ENCODE results near the gene PHIP.

Gene PHIP

DNA sequence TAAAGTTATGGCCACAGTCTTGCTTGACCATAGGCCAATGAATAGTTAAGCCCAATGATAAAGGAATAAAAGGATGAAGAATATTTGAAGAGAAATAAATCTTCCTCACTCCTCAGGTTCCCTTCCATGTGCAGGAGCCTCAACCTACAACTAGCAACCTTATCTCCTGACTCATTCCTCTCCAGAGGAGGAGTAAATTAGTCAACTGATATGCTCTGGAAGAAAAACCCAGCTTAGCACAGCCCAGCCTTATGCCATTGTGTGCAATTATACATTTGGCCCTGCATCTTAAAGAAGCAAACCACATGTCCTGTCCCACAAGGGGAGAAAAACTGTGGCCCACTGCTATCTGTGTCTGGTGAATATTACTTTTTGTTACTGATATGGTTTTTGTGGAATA lies 82.1 kb downstream of the PHIP start:
- Histone ChIP-seq H4K20me1 (ENCODE audit: control insufficient read depth, insufficient read depth, low read depth, low read length) (no peaks in the 10 kb centered on the region), H3K4me1 (ENCODE audit: control insufficient read depth, low read length) (no peaks in the 10 kb centered on the region), H3K36me3 (ENCODE audit: control insufficient read depth, low read length) (peaks cover 91% of the 10 kb centered on the region)

DNA sequence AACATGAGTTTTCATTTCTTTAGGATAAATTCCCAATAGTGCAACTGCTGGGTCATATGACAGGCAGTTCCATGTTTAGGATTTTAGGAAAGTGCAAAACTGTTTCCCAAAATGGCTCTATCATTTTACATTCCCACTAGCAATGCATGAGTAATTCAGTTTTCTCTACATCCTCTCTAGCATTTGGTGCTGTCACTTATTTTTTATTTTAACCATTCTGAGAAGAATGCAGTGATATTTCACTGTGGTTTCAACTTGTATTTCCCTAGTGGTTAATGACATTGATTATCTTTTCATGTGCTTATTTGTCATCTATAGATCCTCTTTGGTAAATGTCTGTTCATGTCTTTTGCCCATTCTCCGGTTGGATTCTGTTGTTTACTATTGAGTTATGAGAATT lies 82.7 kb downstream of the PHIP start:
- H3K9me2 ChIP-seq (replicated peaks; ENCODE audit: control insufficient read depth, low read length), result no peaks in the 10 kb centered on the region
- no peaks in the 10 kb centered on the region for H3K27me3 ChIP-seq (ENCODE audit: control insufficient read depth, low read length)
- no peaks in the 10 kb centered on the region for H3K79me2 ChIP-seq (ENCODE audit: control insufficient read depth, low read length)
- no peak overlapping the region for H3K4me2 ChIP-seq (ENCODE audit: low read length)
- no peak overlapping the region for H3K4me3 ChIP-seq (ENCODE audit: low read length)
- no peaks in the 10 kb centered on the region for H3K4me1 ChIP-seq (ENCODE audit: control insufficient read depth, low read length)
- H3K36me3 ChIP-seq (ENCODE audit: control insufficient read depth, low read length), result peaks cover 91% of the 10 kb centered on the region
- no peaks in the 10 kb centered on the region for H3F3A ChIP-seq (ENCODE audit: control insufficient read depth, insufficient read depth)
- no peaks in the 10 kb centered on the region for H3K9me3 ChIP-seq (ENCODE audit: control insufficient read depth, insufficient read depth, low read length)
- no peaks in the 10 kb centered on the region for H4K20me1 ChIP-seq (ENCODE audit: control insufficient read depth, insufficient read depth, low read depth, low read length)
- no peak for TF ChIP-seq EZH2phosphoT487 (IDR thresholded peaks at IDR 0.05; ENCODE audit: borderline replicate concordance, low read length)
- TF ChIP-seq, protein P1, sequence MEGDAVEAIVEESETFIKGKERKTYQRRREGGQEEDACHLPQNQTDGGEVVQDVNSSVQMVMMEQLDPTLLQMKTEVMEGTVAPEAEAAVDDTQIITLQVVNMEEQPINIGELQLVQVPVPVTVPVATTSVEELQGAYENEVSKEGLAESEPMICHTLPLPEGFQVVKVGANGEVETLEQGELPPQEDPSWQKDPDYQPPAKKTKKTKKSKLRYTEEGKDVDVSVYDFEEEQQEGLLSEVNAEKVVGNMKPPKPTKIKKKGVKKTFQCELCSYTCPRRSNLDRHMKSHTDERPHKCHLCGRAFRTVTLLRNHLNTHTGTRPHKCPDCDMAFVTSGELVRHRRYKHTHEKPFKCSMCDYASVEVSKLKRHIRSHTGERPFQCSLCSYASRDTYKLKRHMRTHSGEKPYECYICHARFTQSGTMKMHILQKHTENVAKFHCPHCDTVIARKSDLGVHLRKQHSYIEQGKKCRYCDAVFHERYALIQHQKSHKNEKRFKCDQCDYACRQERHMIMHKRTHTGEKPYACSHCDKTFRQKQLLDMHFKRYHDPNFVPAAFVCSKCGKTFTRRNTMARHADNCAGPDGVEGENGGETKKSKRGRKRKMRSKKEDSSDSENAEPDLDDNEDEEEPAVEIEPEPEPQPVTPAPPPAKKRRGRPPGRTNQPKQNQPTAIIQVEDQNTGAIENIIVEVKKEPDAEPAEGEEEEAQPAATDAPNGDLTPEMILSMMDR (IDR thresholded peaks at IDR 0.05; ENCODE audit: low read depth, low read length, poor library complexity, severe bottlenecking), result no peak
- no peak overlapping the region for H3K27ac ChIP-seq (ENCODE audit: low read depth, low read length)

More for the DNA sequence above, 82.1 kb downstream of the PHIP start:
- Histone ChIP-seq H3K9me3 (ENCODE audit: control insufficient read depth, insufficient read depth, low read length) (no peaks in the 10 kb centered on the region), H3K4me3 (ENCODE audit: low read length) (no peak overlapping the region), H3K79me2 (ENCODE audit: control insufficient read depth, low read length) (no peaks in the 10 kb centered on the region), H3K9me2 (replicated peaks; ENCODE audit: control insufficient read depth, low read length) (no peaks in the 10 kb centered on the region), H3K27ac (ENCODE audit: low read depth, low read length) (no peak overlapping the region), H3F3A (ENCODE audit: control insufficient read depth, insufficient read depth) (no peaks in the 10 kb centered on the region), H3K4me2 (ENCODE audit: low read length) (no peak overlapping the region), H3K27me3 (ENCODE audit: control insufficient read depth, low read length) (no peaks in the 10 kb centered on the region)
- TF ChIP-seq EZH2phosphoT487 (IDR thresholded peaks at IDR 0.05; ENCODE audit: borderline replicate concordance, low read length), result no peak
- TF ChIP-seq, protein P1 (IDR thresholded peaks at IDR 0.05; ENCODE audit: low read depth, low read length, poor library complexity, severe bottlenecking), result no peak

- H3K36me3 ChIP-seq (ENCODE audit: control insufficient read depth, low read length), result peaks cover 92% of the 10 kb centered on the region
- no peak overlapping the region for H3K4me2 ChIP-seq (ENCODE audit: low read length)
- H4K20me1 ChIP-seq (ENCODE audit: control insufficient read depth, insufficient read depth, low read depth, low read length), result no peaks in the 10 kb centered on the region
- H3K27me3 ChIP-seq (ENCODE audit: control insufficient read depth, low read length), result no peaks in the 10 kb centered on the region
- no peaks in the 10 kb centered on the region for H3F3A ChIP-seq (ENCODE audit: control insufficient read depth, insufficient read depth)
- no peak overlapping the region for H3K4me3 ChIP-seq (ENCODE audit: low read length)
- no peaks in the 10 kb centered on the region for H3K4me1 ChIP-seq (ENCODE audit: control insufficient read depth, low read length)
- TF ChIP-seq, protein P1 (IDR thresholded peaks at IDR 0.05; ENCODE audit: low read depth, low read length, poor library complexity, severe bottlenecking), result no peak
- H3K9me2 ChIP-seq (replicated peaks; ENCODE audit: control insufficient read depth, low read length), result no peaks in the 10 kb centered on the region
- no peaks in the 10 kb centered on the region for H3K9me3 ChIP-seq (ENCODE audit: control insufficient read depth, insufficient read depth, low read length)
- no peaks in the 10 kb centered on the region for H3K79me2 ChIP-seq (ENCODE audit: control insufficient read depth, low read length)
- H3K27ac ChIP-seq (ENCODE audit: low read depth, low read length), result no peak overlapping the region
These were observed 84.1 kb downstream of the PHIP start for GRCh38 chr6:78993955-78994354.

- Histone ChIP-seq H3K27ac (ENCODE audit: low read depth, low read length) (no peak overlapping the region), H3K79me2 (ENCODE audit: control insufficient read depth, low read length) (no peaks in the 10 kb centered on the region), H3K4me2 (ENCODE audit: low read length) (no peak overlapping the region), H3K9me3 (ENCODE audit: control insufficient read depth, insufficient read depth, low read length) (no peaks in the 10 kb centered on the region), H3F3A (ENCODE audit: control insufficient read depth, insufficient read depth) (no peaks in the 10 kb centered on the region), H3K9me2 (replicated peaks; ENCODE audit: control insufficient read depth, low read length) (no peaks in the 10 kb centered on the region), H3K36me3 (ENCODE audit: control insufficient read depth, low read length) (peaks cover 94% of the 10 kb centered on the region), H3K4me3 (ENCODE audit: low read length) (no peak overlapping the region), H3K4me1 (ENCODE audit: control insufficient read depth, low read length) (no peaks in the 10 kb centered on the region), H3K27me3 (ENCODE audit: control insufficient read depth, low read length) (no peaks in the 10 kb centered on the region), H4K20me1 (ENCODE audit: control insufficient read depth, insufficient read depth, low read depth, low read length) (no peaks in the 10 kb centered on the region)
- no peak for TF ChIP-seq EZH2phosphoT487 (IDR thresholded peaks at IDR 0.05; ENCODE audit: borderline replicate concordance, low read length)
- TF ChIP-seq, protein P1 (IDR thresholded peaks at IDR 0.05; ENCODE audit: low read depth, low read length, poor library complexity, severe bottlenecking), result no peak
These were observed 88.9 kb downstream of the PHIP start for GRCh38 chr6:78989191-78989590.
